OCI-LY7 (cell line): ENCODE measurements around the gene ACER2.

Experiments used
- CTCF ChIP-seq: fragments of 200-600 bp; sonication (generic); conservative IDR thresholded peaks from 2 replicates; pipeline ENCODE4 v1.5.1; 2014; ENCODE audit warnings: mild to moderate bottlenecking, antibody characterized with exemption, low read length, moderate library complexity, mixed read lengths
- EZH2phosphoT487 ChIP-seq: fragments of 200-600 bp; sonication (generic); IDR thresholded peaks from 2 replicates; pipeline ENCODE4 v1.6.1; 2018; ENCODE audit warnings: low read depth, borderline replicate concordance, mild to moderate bottlenecking, mixed run types, antibody characterized with exemption, low read length, moderate library complexity, mixed read lengths

DNA sequence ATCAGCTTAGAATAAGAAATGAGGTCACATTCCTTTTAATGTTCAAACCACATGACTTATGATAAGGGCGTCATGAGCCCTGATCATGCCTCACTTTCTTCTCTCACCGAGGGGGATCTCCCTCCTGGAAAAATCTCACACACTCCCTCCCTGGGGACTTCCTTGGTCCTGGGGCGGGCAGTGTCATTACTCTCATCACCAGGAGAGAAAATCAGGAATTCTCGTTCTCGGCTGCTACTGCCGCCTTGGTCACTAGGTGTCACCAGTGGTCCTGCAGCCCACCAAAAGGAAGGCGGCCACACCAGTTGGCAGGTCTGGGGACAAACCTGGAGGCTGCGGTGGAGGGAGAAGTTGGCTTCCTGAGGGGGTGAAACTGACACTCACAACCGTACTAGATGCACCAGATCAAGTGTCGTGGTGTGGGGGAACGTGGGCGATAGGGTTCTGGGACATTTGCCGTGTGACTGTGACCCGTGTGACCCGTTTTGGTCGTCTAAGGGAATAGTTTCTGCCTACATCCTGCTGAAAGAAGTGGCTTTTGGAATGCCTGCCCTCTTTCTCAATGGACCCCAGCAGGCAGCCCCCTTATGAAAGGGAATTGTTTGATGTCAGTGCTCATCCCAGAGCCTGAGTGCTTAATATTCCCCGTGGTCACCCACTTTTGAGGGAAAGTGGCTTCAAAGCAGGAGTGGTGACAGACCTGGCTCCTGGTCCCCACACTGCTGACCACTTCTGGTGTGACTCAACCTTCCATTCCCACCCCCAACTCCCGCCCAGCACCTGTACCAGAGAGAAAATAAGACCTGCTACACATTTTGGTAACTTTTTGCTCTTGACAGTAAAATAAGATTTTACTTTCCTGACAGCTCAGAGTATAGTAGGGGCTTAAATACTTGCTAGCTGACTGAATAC is 63.2 kb downstream of the ACER2 start:
- TF ChIP-seq CTCF (peak; percentile 83), EZH2phosphoT487 (no peak)
